Neutrophil (primary cell): ENCODE measurements around the gene MRPL28.

Experiments
- H3K27ac ChIP-seq: fragments of 200-600 bp; sonication (generic); 2 replicates; pipeline ENCODE4 v1.5.1; 2016; ENCODE audit warnings: mild to moderate bottlenecking, moderate library complexity
- H3K27me3 ChIP-seq: fragments of 200-600 bp; sonication (generic); 2 replicates; pipeline ENCODE4 v1.6.0; 2016; ENCODE audit warnings: mild to moderate bottlenecking
- H3K36me3 ChIP-seq: fragments of 200-600 bp; sonication (generic); 2 replicates; pipeline ENCODE4 v1.5.1; 2017
- H3K4me1 ChIP-seq, 2 experiments: fragments of 200-600 bp in 1 of 2; sonication (generic) in 1 of 2; 1 replicate in 1 of 2; 2 replicates in 1 of 2; pipeline versions ENCODE4 v1.5.1 to v1.6.1; 2013 to 2016; ENCODE audit warnings: low read depth in 1 of 2, low read length in 1 of 2, mild to moderate bottlenecking in 1 of 2, moderate library complexity in 1 of 2; ENCODE audit not compliant: control insufficient read depth in 1 of 2, insufficient read depth in 1 of 2
- H3K4me3 ChIP-seq, 2 experiments: fragments of 200-600 bp in 1 of 2; sonication (generic) in 1 of 2; 1 replicate in 1 of 2; 2 replicates in 1 of 2; pipeline ENCODE4 v1.5.1; 2013 to 2016; ENCODE audit warnings: low read depth in 1 of 2, low read length in 1 of 2, mild to moderate bottlenecking in 1 of 2, moderate library complexity in 1 of 2
- H3K9me3 ChIP-seq: fragments of 200-600 bp; sonication (generic); 2 replicates; pipeline ENCODE4 v1.5.1; 2016
- TF ChIP-seq, protein P1 (sequence below): fragments of 200-600 bp; sonication (generic); IDR thresholded peaks from 2 replicates; pipeline ENCODE4 v1.5.1; 2016; ENCODE audit warnings: antibody characterized with exemption

The MRPL28 gene

DNA sequence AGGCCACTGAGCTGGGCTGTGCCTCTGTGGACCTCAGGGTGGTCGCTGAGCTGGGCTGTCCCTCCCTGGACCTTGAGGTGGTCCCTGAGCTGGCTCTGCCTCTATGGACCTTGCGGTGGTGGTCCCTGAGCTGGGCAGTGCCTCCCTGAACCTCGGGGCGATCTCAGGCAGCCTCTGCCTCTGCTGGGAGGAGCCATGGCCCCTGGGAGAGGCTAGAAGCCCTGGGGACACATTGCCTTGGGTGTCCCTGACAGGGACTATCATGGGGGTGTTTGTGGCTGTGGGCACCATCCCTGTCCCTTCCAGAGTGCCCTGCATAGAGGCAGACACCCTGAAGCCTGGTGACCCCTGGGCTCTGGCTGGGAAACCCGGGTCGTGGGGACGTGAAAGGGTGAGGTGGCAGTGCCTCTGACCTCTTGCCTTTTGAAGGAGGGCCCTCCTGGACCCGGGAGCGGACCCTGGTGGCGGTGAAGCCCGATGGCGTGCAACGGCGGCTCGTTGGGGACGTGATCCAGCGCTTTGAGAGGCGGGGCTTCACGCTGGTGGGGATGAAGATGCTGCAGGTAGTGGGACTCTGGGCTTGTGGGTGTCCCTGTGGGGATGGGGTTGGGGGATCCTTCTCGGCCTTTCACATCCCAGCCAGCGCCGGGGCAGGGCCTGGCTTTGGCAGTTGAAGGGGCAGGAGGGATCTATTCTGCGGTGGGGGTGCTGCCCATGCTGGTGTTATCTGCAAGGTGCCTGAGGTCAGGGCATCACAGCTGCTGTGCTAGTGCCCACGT, 28.4 kb upstream of the MRPL28 start:
- Histone ChIP-seq H3K4me3 (no peak overlapping the region), H3K27ac (peak overlapping the region; percentile 95), H3K27me3 (peaks cover 12% of the 10 kb centered on the region), H3K9me3 (no peaks in the 10 kb centered on the region), H3K36me3 (no peaks in the 10 kb centered on the region), H3K4me1 (peaks cover 33 to 39% of the 10 kb centered on the region in 2 experiments)
- TF ChIP-seq, protein P1, sequence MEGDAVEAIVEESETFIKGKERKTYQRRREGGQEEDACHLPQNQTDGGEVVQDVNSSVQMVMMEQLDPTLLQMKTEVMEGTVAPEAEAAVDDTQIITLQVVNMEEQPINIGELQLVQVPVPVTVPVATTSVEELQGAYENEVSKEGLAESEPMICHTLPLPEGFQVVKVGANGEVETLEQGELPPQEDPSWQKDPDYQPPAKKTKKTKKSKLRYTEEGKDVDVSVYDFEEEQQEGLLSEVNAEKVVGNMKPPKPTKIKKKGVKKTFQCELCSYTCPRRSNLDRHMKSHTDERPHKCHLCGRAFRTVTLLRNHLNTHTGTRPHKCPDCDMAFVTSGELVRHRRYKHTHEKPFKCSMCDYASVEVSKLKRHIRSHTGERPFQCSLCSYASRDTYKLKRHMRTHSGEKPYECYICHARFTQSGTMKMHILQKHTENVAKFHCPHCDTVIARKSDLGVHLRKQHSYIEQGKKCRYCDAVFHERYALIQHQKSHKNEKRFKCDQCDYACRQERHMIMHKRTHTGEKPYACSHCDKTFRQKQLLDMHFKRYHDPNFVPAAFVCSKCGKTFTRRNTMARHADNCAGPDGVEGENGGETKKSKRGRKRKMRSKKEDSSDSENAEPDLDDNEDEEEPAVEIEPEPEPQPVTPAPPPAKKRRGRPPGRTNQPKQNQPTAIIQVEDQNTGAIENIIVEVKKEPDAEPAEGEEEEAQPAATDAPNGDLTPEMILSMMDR: no peak

DNA sequence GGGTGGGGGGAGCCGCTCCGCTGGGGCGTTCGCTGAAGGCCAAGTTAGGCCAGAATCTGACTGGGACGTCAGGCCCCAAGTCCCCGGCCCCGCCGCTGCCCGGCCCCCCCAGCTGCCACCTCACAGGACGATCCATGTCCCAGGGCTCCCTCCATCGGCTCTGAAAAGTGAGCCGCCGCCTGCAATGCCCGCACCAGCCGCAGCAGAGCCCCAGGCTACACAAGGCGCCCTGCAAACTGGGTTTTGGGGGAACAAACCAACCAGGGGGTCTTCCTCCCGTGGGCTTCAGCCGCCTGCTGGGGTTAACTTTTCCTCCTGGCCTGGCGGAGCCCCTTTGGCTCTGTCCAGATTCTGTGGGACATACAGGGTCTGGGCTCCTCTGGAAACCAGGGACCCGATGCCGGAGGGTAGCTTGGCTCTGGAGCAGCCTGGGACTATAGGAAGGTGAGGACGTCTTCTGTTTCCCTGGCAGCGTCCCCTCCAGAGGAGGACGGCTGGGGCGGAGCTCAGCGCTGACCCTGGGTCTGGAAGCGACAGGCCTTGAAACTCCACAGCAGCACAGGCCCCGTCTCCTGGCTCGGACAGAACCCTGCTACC, 27.5 kb upstream of the MRPL28 start:
- peak overlapping the region in 1 of 2 experiments; percentile 1 for H3K4me3 ChIP-seq
- H3K27ac ChIP-seq: peak overlapping the region; percentile 37

DNA sequence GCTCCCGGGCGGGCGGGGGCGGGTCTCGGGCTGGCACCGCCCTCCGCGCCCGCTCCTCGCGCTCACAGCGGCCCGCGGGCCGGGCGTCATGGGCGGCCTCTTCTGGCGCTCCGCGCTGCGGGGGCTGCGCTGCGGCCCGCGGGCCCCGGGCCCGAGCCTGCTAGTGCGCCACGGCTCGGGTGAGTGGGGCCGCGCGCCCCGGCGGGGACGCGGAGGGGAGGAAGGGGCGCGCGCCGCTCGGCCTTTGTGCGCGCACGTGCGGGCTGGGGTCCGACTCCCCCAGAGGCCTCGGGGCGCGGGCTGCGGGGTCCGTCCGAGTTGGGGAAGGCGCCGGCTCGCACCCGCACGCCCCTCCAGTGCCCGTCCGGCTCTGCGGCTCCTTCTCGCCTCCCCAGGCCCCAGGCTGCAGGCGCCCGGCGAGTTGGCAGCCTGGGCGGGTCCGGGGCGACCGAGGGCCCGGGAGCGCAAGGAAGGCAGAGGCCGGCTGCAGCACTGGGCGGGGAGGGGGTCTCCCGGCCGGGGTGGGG, 26.9 kb upstream of the MRPL28 start, which contains the start of gene NME4:
TSS of gene NME4 (plus strand) at position 65 of the 527 bp plus-strand sequence. CDS start at position 89, 24 bp downstream.
- TF ChIP-seq, protein P1: no peak
- Histone ChIP-seq H3K27me3 (peaks cover 12% of the 10 kb centered on the region), H3K9me3 (no peaks in the 10 kb centered on the region), H3K36me3 (no peaks in the 10 kb centered on the region), H3K27ac (peak within 1 kb of the TSS; percentile 45), H3K4me3 (peak within 1 kb of the TSS; percentile 49 to 60), H3K4me1 (peaks cover 30 to 37% of the 10 kb centered on the region in 2 experiments)

More for the DNA sequence above, 27.5 kb upstream of the MRPL28 start:
- no peaks in the 10 kb centered on the region for H3K9me3 ChIP-seq
- peaks cover 12% of the 10 kb centered on the region for H3K27me3 ChIP-seq
- H3K36me3 ChIP-seq: no peaks in the 10 kb centered on the region
- TF ChIP-seq, protein P1: no peak
- peaks cover 33 to 39% of the 10 kb centered on the region in 2 experiments for H3K4me1 ChIP-seq

DNA sequence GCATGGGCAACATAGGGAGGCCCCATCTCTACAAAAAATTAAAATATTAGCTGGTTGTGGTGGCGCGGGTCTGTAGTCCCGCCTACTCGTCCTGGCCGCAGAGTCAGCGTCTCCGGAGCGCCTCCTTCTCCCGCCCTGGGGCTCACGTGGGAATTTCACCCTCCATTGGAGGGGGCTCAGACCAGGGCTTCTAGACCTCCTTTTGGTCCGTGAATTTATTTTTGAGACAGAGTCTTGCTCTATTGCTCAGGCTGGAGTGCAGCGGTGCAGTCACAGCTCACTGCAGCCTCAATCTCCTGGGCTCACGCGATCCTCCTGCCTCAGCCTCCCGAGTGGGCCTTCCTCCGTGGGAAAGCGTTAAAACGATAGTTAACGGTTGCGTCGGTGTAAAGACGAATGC, 26.3 kb upstream of the MRPL28 start:
- Histone ChIP-seq H3K27me3 (peaks cover 12% of the 10 kb centered on the region), H3K9me3 (no peaks in the 10 kb centered on the region), H3K36me3 (no peaks in the 10 kb centered on the region), H3K27ac (peak overlapping the region; percentile 45), H3K4me3 (peak overlapping the region; percentile 36 to 60), H3K4me1 (peaks cover 27 to 32% of the 10 kb centered on the region in 2 experiments)
- TF ChIP-seq, protein P1: no peak

DNA sequence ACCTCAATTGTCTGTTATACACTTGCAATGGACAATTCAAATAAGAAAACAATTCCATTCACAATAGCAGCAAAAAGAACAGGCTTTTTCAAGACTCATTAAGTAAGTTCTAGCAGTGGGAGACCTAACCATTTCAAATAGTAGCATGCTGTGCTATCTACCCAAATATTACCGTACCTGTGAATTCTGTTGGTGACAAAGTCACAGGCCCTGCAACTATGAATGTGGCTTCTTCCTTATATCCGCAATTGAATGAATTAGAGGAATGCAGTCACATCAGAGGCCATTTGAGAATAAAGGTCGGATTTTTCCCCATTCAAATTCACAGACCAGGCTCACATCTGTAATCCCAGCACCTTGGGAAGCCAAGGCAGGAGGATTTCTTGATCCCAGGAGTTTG, 25.9 kb upstream of the MRPL28 start:
- peak overlapping the region; percentile 45 for H3K27ac ChIP-seq

More for the DNA sequence above, 25.9 kb upstream of the MRPL28 start:
- Histone ChIP-seq H3K9me3 (no peaks in the 10 kb centered on the region), H3K27me3 (peaks cover 12% of the 10 kb centered on the region), H3K4me3 (peak overlapping the region in 1 of 2 experiments; percentile 36), H3K4me1 (peaks cover 27 to 32% of the 10 kb centered on the region in 2 experiments), H3K36me3 (no peaks in the 10 kb centered on the region)
- TF ChIP-seq, protein P1: no peak
